Islet precursor cell (in vitro differentiated cells): ENCODE measurements around the gene ZNF208.
"Not testable (repeated sequence)": the region's sequence is repeated elsewhere in the genome, so short reads cannot be mapped to it uniquely, and the experiment has no call there.

Experiments used
- DNase-seq: peaks from one replicate; pipeline ENCODE4 v3.0.0-alpha.2; 2018

Gene ZNF208

GRCh38 chr19:22010437-22011143 is at the start of gene ZNF208:
Gene ZNF208 (minus strand): TSS chr19:22010943. CDS start chr19:22010794, 149 bp downstream.
- not testable (repeated sequence) for DNase-seq

GRCh38 chr19:22052644-22053013 is 41.9 kb upstream of the ZNF208 start:
- DNase-seq: no peak

GRCh38 chr19:22041151-22041550 is 30.4 kb upstream of the ZNF208 start:
- DNase-seq: not testable (repeated sequence)

- no peak for DNase-seq
Observed at GRCh38 chr19:22030680-22031079, 19.9 kb upstream of the ZNF208 start.

GRCh38 chr19:22026687-22027086 is 15.9 kb upstream of the ZNF208 start:
- DNase-seq: no peak

- not testable (repeated sequence) for DNase-seq
Observed at GRCh38 chr19:22025539-22025938, 14.8 kb upstream of the ZNF208 start.

- no peak for DNase-seq
Observed at GRCh38 chr19:21970466-21970865, 40.3 kb downstream of the ZNF208 start.

- no peak for DNase-seq
Observed at GRCh38 chr19:21947775-21948174, 63.0 kb downstream of the ZNF208 start.

GRCh38 chr19:21940684-21941083 is 70.1 kb downstream of the ZNF208 start:
- DNase-seq: no peak

- no peak for DNase-seq
Observed at GRCh38 chr19:21934593-21934992, 76.2 kb downstream of the ZNF208 start.

- DNase-seq: no peak
Observed at GRCh38 chr19:21934131-21934530, 76.6 kb downstream of the ZNF208 start.

- DNase-seq: peak; percentile 7
Observed at GRCh38 chr19:21922276-21922675, 88.5 kb downstream of the ZNF208 start.

GRCh38 chr19:21921691-21922180 is 89.0 kb downstream of the ZNF208 start:
- DNase-seq: no peak

GRCh38 chr19:21915411-21915810 is 95.3 kb downstream of the ZNF208 start:
- DNase-seq: no peak

GRCh38 chr19:21912654-21913053 is 98.1 kb downstream of the ZNF208 start:
- no peak for DNase-seq

GRCh38 chr19:21910318-21910717 is 100.4 kb downstream of the ZNF208 start:
- DNase-seq: no peak

- DNase-seq: no peak
Observed at GRCh38 chr19:21908066-21908465, 102.7 kb downstream of the ZNF208 start.

- no peak for DNase-seq
Observed at GRCh38 chr19:21907516-21907915, 103.2 kb downstream of the ZNF208 start.

GRCh38 chr19:21902571-21902970 is 108.2 kb downstream of the ZNF208 start:
- no peak for DNase-seq

- no peak for DNase-seq
Observed at GRCh38 chr19:21901861-21902260, 108.9 kb downstream of the ZNF208 start.

GRCh38 chr19:21900401-21900800 is 110.3 kb downstream of the ZNF208 start:
- DNase-seq: no peak

GRCh38 chr19:21891086-21891485 is 119.7 kb downstream of the ZNF208 start:
- no peak for DNase-seq

- DNase-seq: not testable (repeated sequence)
Observed at GRCh38 chr19:21890017-21890416, 120.7 kb downstream of the ZNF208 start.

GRCh38 chr19:21885516-21885915 is 125.2 kb downstream of the ZNF208 start:
- DNase-seq: not testable (repeated sequence)

- DNase-seq: not testable (repeated sequence)
Observed at GRCh38 chr19:21884786-21885185, 126.0 kb downstream of the ZNF208 start.
